Transverse colon (tissue), 4 donors: Measurements from ENCODE around the gene SCD.

Experiments
- CTCF ChIP-seq, 5 experiments: fragments of 200-600 bp in 3 of 5; fragments of 450-650 bp in 2 of 5; sonication (generic) in 3 of 5; IDR thresholded peaks; 1 replicate in 2 of 5; 2 replicates in 3 of 5; pipeline ENCODE4 v1.5.1; 2016 to 2017; ENCODE audit warnings: antibody characterized with exemption in 5 of 5, inconsistent platforms in 3 of 5, mild to moderate bottlenecking in 2 of 5, moderate library complexity in 1 of 5
- POLR2A ChIP-seq: fragments of 450-650 bp; IDR thresholded peaks from one replicate; pipeline ENCODE4 v1.6.1; 2016; ENCODE audit warnings: antibody characterized with exemption, mild to moderate bottlenecking, moderate library complexity
- POLR2AphosphoS5 ChIP-seq, 3 donors: sonication (generic); formaldehyde crosslinking; IDR thresholded peaks; one replicate each; pipeline ENCODE4 v1.6.1; 2016; ENCODE audit warnings: antibody characterized with exemption in 3 of 3

GRCh38 chr10:100319707-100320402, 27.2 kb upstream of the SCD start:
- TF ChIP-seq CTCF (IDR thresholded peaks at IDR 0.05) = no peak
- TF ChIP-seq POLR2AphosphoS5 (IDR thresholded peaks at IDR 0.05) = no peak
- TF ChIP-seq POLR2A = no peak
